Thyroid gland (tissue), 4 donors: Measurements from ENCODE around the gene GUK1. TPM values are rescaled to one million over a fixed set of nuclear protein-coding genes. Genes with fewer than 3 reads are reported as not detected.

ENCODE experiments used
- DNase-seq, 2 donors: peaks; one replicate each; pipeline ENCODE4 v3.0.0-alpha.2; 2019
- H3K27ac ChIP-seq, 3 donors: fragments of 200-600 bp; sonication (generic); 1 replicate in 2 of 3; 2 replicates in 1 of 3; pipeline ENCODE4 v1.5.1; 2016 to 2019; ENCODE audit warnings: mild to moderate bottlenecking in 1 of 3, moderate library complexity in 1 of 3
- H3K27me3 ChIP-seq: fragments of 200-600 bp; sonication (generic); one replicate; pipeline ENCODE4 v1.5.1; 2019
- H3K36me3 ChIP-seq, 2 donors: fragments of 200-600 bp; sonication (generic); one replicate each; pipeline ENCODE4 v1.5.1; 2016 to 2019
- H3K4me1 ChIP-seq, 2 donors: fragments of 200-600 bp; sonication (generic); one replicate each; pipeline ENCODE4 v1.5.1; 2017 to 2019
- H3K4me3 ChIP-seq, 3 donors: fragments of 200-600 bp; sonication (generic); replicated peaks in 1 of 3; 1 replicate in 2 of 3; 2 replicates in 1 of 3; pipeline ENCODE4 v1.5.1; 2016; ENCODE audit warnings: mild to moderate bottlenecking in 1 of 3
- H3K9me3 ChIP-seq: fragments of 200-600 bp; sonication (generic); one replicate; pipeline ENCODE4 v1.5.1; 2017
- CTCF ChIP-seq, 6 experiments: fragments of 200-600 bp in 3 of 6; fragments of 450-650 bp in 3 of 6; sonication (generic) in 3 of 6; IDR thresholded peaks; one replicate each; pipeline ENCODE4 v1.5.1; 2016 to 2019; ENCODE audit warnings: antibody characterized with exemption in 6 of 6, mild to moderate bottlenecking in 2 of 6, inconsistent platforms in 1 of 6, moderate library complexity in 1 of 6
- POLR2A ChIP-seq, 2 donors: fragments of 450-650 bp; IDR thresholded peaks; one replicate each; pipeline ENCODE4 v1.6.1; 2017; ENCODE audit warnings: antibody characterized with exemption in 2 of 2, mild to moderate bottlenecking in 2 of 2, moderate library complexity in 1 of 2
- WGBS, 2 donors: methylation state at CpG; one replicate each; pipeline ENCODE4 v1.1.5; 2017; 5-methylcytosine and 5-hydroxymethylcytosine counted together
- intact Hi-C: fragments of 100-400 bp; cut with DNase I; formaldehyde crosslinking; loops from one replicate; pipeline ENCODE4 v1.15.1; 2023
- total RNA-seq, 4 donors: library from RNA; depleted of rRNA; stranded (reverse); fragments of >200 nt; gene quantifications; one replicate each; pipeline ENCODE4 v1.2.3, GENCODE V29; 2016

GUK1 gene
- total RNA-seq, 4 donors from 2014 or later: 157 to 385 (median 283) TPM

DNA sequence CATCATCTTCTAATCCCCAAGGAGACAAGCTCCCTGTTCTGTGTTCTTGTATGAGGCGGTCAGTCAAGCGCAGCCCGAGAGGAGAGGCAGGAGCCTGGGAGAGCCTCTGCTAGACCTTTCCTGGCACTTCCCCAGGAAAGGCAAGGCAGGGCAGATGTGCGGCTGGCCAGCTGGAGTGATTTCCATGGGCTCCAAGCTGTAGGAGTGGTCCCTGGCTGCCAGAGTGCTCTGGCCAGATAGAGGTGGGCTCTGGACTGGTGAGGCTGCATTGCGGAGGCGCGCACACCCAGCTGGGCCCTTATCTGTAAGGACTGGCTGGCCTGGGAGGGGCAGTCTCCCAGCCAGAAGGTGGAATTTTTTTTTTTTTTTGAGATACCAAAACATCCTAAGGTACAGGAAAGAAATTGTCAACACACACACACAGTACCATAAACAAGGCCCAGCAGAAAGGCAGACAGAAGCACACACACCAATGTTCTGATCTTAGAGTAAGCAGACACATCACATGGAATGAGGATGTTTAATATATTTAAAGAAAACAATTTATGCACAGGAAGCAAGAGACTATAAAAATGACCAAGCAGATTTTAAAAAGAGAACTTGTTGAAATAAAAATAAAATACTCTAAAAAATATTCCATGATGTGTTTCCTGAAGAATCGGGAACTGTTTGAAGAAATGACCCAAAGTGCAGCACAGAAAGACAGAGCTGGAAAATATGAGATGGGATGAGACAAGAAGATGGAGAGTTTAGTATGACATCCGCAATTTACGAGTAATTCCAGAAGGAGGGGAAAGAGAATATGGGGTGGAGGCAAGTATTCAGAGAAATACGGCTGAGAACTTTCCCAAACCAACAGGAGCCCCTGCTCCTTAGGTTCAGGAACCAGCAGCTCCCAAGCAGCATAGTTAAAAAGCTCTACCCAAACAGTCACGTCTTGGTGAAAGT, 38.9 kb downstream of the GUK1 start:
- Histone ChIP-seq H3K27me3 (no peaks in the 10 kb centered on the region), H3K4me3 (no peak overlapping the region), H3K9me3 (no peaks in the 10 kb centered on the region), H3K27ac (peak overlapping the region; percentile 29 to 54 (median 48)), H3K4me1 (peaks cover 0 to 4% of the 10 kb centered on the region in 2 donors), H3K36me3 (peaks cover 7 to 10% of the 10 kb centered on the region in 2 donors)
- intact Hi-C loops: no loop called here
- WGBS, 2 donors: 62 to 65% methylated on average over 12 of the region's 12 CpGs
- TF ChIP-seq CTCF (IDR thresholded peaks at IDR 0.05): no peak
- no peak for TF ChIP-seq POLR2A (IDR thresholded peaks at IDR 0.05)
- peak; percentile 75 to 80 for DNase-seq

GRCh38 chr1:228180271-228180958, 40.3 kb downstream of the GUK1 start:
- Histone ChIP-seq H3K27me3 (no peaks in the 10 kb centered on the region), H3K4me3 (no peak overlapping the region), H3K4me1 (peaks cover 0 to 4% of the 10 kb centered on the region in 2 donors), H3K9me3 (no peaks in the 10 kb centered on the region), H3K27ac (no peak overlapping the region), H3K36me3 (peaks cover 2 to 4% of the 10 kb centered on the region in 2 donors)
- DNase-seq: no peak
- intact Hi-C loops: no loop called here
- WGBS, 2 donors: 83 to 90% methylated on average over 4 of the region's 4 CpGs
- TF ChIP-seq POLR2A (IDR thresholded peaks at IDR 0.05): no peak

GRCh38 chr1:228180959-228181644, 41.0 kb downstream of the GUK1 start:
- Histone ChIP-seq H3K9me3 (no peaks in the 10 kb centered on the region), H3K4me3 (no peak overlapping the region), H3K27me3 (no peaks in the 10 kb centered on the region), H3K36me3 (no peaks in the 10 kb centered on the region), H3K4me1 (peaks cover 0 to 4% of the 10 kb centered on the region in 2 donors), H3K27ac (no peak overlapping the region)
- TF ChIP-seq POLR2A (IDR thresholded peaks at IDR 0.05) (no peak), CTCF (IDR thresholded peaks at IDR 0.05) (no peak)
- no peak for DNase-seq
- WGBS, 2 donors: 88 to 94% methylated on average over 7 of the region's 7 CpGs
- intact Hi-C loops: no loop called here

GRCh38 chr1:228181645-228182034, 41.6 kb downstream of the GUK1 start:
- WGBS, 2 donors: 91% methylated on average over 9 of the region's 9 CpGs
- no peak for DNase-seq
- Histone ChIP-seq H3K36me3 (no peaks in the 10 kb centered on the region), H3K9me3 (no peaks in the 10 kb centered on the region), H3K4me3 (no peak overlapping the region), H3K27me3 (no peaks in the 10 kb centered on the region), H3K27ac (no peak overlapping the region), H3K4me1 (peaks cover 0 to 4% of the 10 kb centered on the region in 2 donors)
- TF ChIP-seq CTCF (IDR thresholded peaks at IDR 0.05) (no peak), POLR2A (IDR thresholded peaks at IDR 0.05) (no peak)
- intact Hi-C loops: no loop called here

DNA sequence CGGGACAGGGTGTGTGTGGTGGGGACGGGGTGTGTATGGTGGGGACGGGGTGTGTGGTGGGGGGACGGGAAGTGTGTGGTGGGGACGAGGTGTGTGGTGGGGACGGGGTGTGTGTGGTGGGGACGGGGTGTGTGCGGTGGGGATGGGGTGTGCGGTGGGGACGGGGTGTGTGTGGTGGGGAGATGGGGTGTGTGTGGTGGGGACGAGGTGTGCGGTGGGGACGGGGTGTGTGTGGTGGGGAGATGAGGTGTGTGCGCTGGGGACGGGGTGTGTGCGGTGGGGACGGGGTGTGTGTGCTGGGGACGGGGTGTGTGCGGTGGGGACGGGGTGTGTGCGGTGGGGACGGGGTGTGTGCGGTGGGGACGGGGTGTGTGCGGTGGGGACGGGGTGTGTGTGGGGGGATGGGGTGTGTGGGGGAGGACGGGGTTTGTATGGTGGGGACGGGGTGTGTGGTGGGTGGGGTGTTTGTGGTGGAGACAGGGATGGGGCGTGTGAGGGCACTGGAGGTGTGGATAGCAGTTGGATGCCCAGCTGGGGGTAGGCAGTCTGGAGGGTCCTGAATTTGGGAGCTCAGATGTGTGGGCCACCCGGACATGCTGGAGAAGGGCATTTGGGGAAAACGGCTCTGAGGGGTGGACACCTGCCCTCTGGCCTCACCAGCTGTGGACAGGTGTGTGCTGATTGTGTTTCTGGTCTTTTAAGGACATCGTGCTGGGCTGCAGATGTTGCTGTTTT, 42.4 kb downstream of the GUK1 start:
- Histone ChIP-seq H3K4me3 (no peak overlapping the region), H3K36me3 (no peaks in the 10 kb centered on the region), H3K9me3 (no peaks in the 10 kb centered on the region), H3K4me1 (peaks cover 0 to 4% of the 10 kb centered on the region in 2 donors), H3K27ac (no peak overlapping the region), H3K27me3 (no peaks in the 10 kb centered on the region)
- 87 to 93% methylated on average over 27 to 32 of the region's 32 CpGs for WGBS, 2 donors
- DNase-seq: no peak
- intact Hi-C loops: no loop called here
- TF ChIP-seq CTCF (IDR thresholded peaks at IDR 0.05): no peak
- no peak for TF ChIP-seq POLR2A (IDR thresholded peaks at IDR 0.05)
